ENCODE results near the gene RHOT1.

DNA sequence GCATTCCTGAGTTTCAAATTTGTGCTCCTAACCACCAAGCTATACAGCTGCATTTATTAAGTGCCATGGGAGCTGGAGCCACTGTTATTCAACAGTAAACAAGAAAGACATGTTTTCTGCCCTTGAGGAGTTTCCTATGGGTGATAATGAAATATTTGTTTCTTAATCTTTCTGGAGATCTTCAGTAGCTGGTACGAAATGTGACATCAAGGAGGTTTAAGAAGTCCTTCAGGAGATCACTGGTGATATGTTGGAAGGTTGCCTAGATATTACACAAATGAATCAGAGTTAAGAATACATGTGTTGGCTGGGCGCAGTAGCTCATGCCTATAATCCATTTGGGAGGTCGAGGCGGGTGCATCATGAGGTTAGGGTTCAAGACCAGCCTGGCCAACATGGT, 14.9 kb downstream of the RHOT1 start:
- TF ChIP-seq, protein P1, sequence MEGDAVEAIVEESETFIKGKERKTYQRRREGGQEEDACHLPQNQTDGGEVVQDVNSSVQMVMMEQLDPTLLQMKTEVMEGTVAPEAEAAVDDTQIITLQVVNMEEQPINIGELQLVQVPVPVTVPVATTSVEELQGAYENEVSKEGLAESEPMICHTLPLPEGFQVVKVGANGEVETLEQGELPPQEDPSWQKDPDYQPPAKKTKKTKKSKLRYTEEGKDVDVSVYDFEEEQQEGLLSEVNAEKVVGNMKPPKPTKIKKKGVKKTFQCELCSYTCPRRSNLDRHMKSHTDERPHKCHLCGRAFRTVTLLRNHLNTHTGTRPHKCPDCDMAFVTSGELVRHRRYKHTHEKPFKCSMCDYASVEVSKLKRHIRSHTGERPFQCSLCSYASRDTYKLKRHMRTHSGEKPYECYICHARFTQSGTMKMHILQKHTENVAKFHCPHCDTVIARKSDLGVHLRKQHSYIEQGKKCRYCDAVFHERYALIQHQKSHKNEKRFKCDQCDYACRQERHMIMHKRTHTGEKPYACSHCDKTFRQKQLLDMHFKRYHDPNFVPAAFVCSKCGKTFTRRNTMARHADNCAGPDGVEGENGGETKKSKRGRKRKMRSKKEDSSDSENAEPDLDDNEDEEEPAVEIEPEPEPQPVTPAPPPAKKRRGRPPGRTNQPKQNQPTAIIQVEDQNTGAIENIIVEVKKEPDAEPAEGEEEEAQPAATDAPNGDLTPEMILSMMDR (IDR thresholded peaks at IDR 0.05): no peak
- TF ChIP-seq POLR2A (IDR thresholded peaks at IDR 0.05): no peak
- TF ChIP-seq EP300 (IDR thresholded peaks at IDR 0.05): no peak

Data from ovary (tissue), 3 donors.